ENCODE measurements around the gene PRXL2C. TPM values are rescaled to one million over a fixed set of nuclear protein-coding genes. Genes with fewer than 3 reads are reported as not detected.
"Not testable (repeated sequence)": the region's sequence is repeated elsewhere in the genome, so short reads cannot be mapped to it uniquely, and the experiment has no call there.

The PRXL2C gene
- total RNA-seq, 4 donors from 2014 or later: 17.7 to 39.7 (median 26.6) TPM

- no peaks in the 10 kb centered on the region for H3K27me3 ChIP-seq
- H3K4me3 ChIP-seq: peak overlapping the region; percentile 92 to 96
- peak overlapping the region; percentile 73 to 90 (median 87) for H3K27ac ChIP-seq
- WGBS, 2 donors (ENCODE audit: low coverage in 1 of 2): no CpG with 5 or more reads among the region's 54 CpGs
- H3K36me3 ChIP-seq: no peaks in the 10 kb centered on the region
- peaks cover 0 to 27% (median 0%) of the 10 kb centered on the region in 3 donors for H3K4me1 ChIP-seq
- TF ChIP-seq CTCF (IDR thresholded peaks at IDR 0.05) (no peak), POLR2AphosphoS5 (IDR thresholded peaks at IDR 0.05) (no peak), POLR2A (IDR thresholded peaks at IDR 0.05) (no peak), EP300 (IDR thresholded peaks at IDR 0.05) (no peak)
- ATAC-seq: peak; percentile 6
- no peaks in the 10 kb centered on the region for H3K9me3 ChIP-seq
Observed at GRCh38 chr9:96619124-96619465, 36.0 kb downstream of the PRXL2C start.

- Histone ChIP-seq H3K27me3 (no peaks in the 10 kb centered on the region), H3K27ac (peak overlapping the region; percentile 73 to 90 (median 87)), H3K36me3 (no peaks in the 10 kb centered on the region), H3K4me3 (peak overlapping the region; percentile 92 to 96), H3K4me1 (peaks cover 0 to 29% (median 0%) of the 10 kb centered on the region in 3 donors), H3K9me3 (no peaks in the 10 kb centered on the region)
- ATAC-seq: peak; percentile 37
- TF ChIP-seq CTCF (IDR thresholded peaks at IDR 0.05) (peak in 1 of 4 experiments; percentile 18), EP300 (IDR thresholded peaks at IDR 0.05) (no peak)
- WGBS, 2 donors (ENCODE audit: low coverage in 1 of 2): 36 to 50% methylated on average over 5 to 10 of the region's 69 CpGs
Observed at GRCh38 chr9:96618209-96619123, 36.7 kb downstream of the PRXL2C start.

GRCh38 chr9:96617439-96618185 lies 37.5 kb downstream of the PRXL2C start:
- ATAC-seq: no peak
- no peak for TF ChIP-seq POLR2A (IDR thresholded peaks at IDR 0.05)
- TF ChIP-seq CTCF (IDR thresholded peaks at IDR 0.05): no peak
- TF ChIP-seq EP300 (IDR thresholded peaks at IDR 0.05): no peak
- TF ChIP-seq POLR2AphosphoS5 (IDR thresholded peaks at IDR 0.05): no peak
- Histone ChIP-seq H3K27ac (peak overlapping the region; percentile 73 to 90 (median 87)), H3K27me3 (no peaks in the 10 kb centered on the region), H3K4me3 (no peak overlapping the region), H3K36me3 (no peaks in the 10 kb centered on the region), H3K4me1 (peaks cover 3 to 38% (median 7%) of the 10 kb centered on the region in 3 donors), H3K9me3 (no peaks in the 10 kb centered on the region)
- WGBS, 2 donors (ENCODE audit: low coverage in 1 of 2): 78% methylated on average over 7 to 22 of the region's 22 CpGs

DNA sequence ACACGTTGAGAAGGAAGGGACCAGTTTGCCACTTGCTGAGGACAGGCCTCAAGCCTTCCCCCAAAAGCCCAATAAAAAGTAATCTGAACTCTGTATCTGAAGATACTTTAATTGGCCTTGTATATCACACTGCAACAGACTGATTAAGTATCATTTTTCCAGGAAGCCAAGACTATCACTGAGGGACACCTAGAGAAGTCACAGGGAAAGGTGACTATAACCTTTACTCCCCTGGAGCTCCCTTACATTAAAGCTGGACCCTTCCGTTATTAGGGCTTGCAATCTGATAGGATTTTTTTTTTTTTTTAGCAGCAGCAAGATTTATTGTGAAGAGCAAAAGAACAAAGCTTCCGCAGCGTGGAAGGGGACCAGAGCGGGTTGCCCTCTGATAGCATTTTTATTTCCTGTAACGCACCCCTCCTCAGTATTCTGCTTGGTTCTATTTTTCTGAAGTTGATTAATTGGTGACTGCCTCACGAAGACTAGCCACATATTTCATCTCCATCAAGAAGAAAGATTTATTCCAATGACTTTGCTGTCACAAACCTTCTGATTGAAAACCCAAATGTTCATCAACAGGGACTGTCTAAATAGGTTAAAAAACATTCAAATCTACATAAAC lies 38.2 kb downstream of the PRXL2C start:
- ATAC-seq: no peak
- Histone ChIP-seq H3K4me3 (no peak overlapping the region), H3K9me3 (no peaks in the 10 kb centered on the region), H3K4me1 (peaks cover 3 to 45% (median 8%) of the 10 kb centered on the region in 3 donors), H3K27me3 (no peaks in the 10 kb centered on the region), H3K36me3 (no peaks in the 10 kb centered on the region), H3K27ac (peak overlapping the region in 1 of 4 donors; percentile 15)
- TF ChIP-seq POLR2AphosphoS5 (IDR thresholded peaks at IDR 0.05): no peak
- WGBS, 2 donors (ENCODE audit: low coverage in 1 of 2): 77 to 79% methylated on average over 7 of the region's 7 CpGs

DNA sequence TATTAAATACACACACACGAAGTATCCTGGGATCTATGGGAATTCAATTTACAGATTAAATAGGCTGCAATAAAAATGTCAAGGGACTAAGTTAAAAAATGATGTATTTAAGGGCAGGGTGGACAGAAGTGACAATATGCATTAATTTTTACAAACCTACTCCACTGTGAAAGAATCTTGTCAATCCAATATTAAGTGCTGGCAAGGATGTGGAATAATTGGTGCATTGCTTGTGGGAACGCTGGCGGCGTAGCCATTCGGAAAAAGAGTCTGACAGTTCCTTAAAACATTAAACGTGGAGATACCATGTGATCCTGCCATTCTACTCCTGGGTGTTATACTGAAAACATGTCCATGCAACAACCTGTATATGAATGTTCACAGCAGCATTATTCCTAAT lies 39.7 kb downstream of the PRXL2C start:
- Histone ChIP-seq H3K36me3 (no peaks in the 10 kb centered on the region), H3K27ac (peak overlapping the region in 2 of 4 donors; percentile 7 to 27), H3K27me3 (no peaks in the 10 kb centered on the region), H3K4me1 (peaks cover 3 to 60% (median 15%) of the 10 kb centered on the region in 3 donors), H3K9me3 (no peaks in the 10 kb centered on the region), H3K4me3 (no peak overlapping the region)
- TF ChIP-seq CTCF (IDR thresholded peaks at IDR 0.05): no peak
- TF ChIP-seq POLR2AphosphoS5 (IDR thresholded peaks at IDR 0.05): no peak
- TF ChIP-seq POLR2A (IDR thresholded peaks at IDR 0.05): no peak
- no peak for TF ChIP-seq EP300 (IDR thresholded peaks at IDR 0.05)
- WGBS, 2 donors (ENCODE audit: low coverage in 1 of 2): 75 to 86% methylated on average over 6 of the region's 6 CpGs
- no peak for ATAC-seq

DNA sequence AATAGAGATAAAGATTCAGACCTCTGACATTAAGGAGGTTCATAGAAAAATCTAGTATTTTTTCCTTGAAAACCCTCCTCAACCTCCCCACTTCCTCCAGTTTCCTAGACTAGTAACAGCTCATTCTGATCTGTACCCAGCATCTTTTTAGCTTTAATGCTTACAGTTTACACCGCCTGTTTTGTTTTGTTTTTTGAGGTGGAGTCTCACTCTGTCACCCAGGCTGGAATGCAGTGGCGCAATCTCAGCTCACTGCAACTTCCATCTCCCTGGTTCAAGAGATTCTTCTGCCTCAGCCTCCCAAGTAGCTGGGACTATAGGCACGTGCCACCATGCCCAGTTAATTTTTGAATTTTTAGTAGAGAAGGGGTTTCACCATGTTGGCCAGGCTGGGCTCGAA lies 40.5 kb downstream of the PRXL2C start:
- not testable (repeated sequence) for H3K4me3 ChIP-seq, H3K27me3 ChIP-seq, H3K36me3 ChIP-seq, H3K9me3 ChIP-seq, ATAC-seq
- Histone ChIP-seq H3K4me1 (peaks cover 3 to 55% (median 15%) of the 10 kb centered on the region in 3 donors), H3K27ac (peak overlapping the region in 3 of 4 donors; percentile 7 to 27 (median 12))
- WGBS, 2 donors (ENCODE audit: low coverage in 1 of 2): 87 to 100% methylated on average over 1 to 4 of the region's 4 CpGs

Measured in gastroesophageal sphincter (tissue), 4 donors.